Osteoblast (primary cell): ENCODE data around the gene KRT81. TPM values are rescaled to one million over a fixed set of nuclear protein-coding genes. Genes with fewer than 3 reads are reported as not detected.
A peak's percentile ranks its signal among the peaks of the same experiment; 100 is the strongest.

Experiments
- DNase-seq: peaks from one replicate; pipeline ENCODE4 v3.0.0; 2011; ENCODE audit warnings: low spot score, mixed read lengths; ENCODE audit not compliant: insufficient read length; ENCODE audit errors: missing footprints
- H2AFZ ChIP-seq: 2 replicates; pipeline ENCODE4 v1.6.0; 2011; ENCODE audit warnings: mild to moderate bottlenecking, low read length
- H3K27ac ChIP-seq: 2 replicates; pipeline ENCODE4 v1.5.1; 2011; ENCODE audit warnings: mild to moderate bottlenecking, low read depth, low read length, moderate library complexity
- H3K27me3 ChIP-seq: 2 replicates; pipeline ENCODE4 v1.6.0; 2012; ENCODE audit warnings: mild to moderate bottlenecking, control low read depth, inconsistent platforms, low read length, moderate library complexity; ENCODE audit not compliant: insufficient read depth
- H3K36me3 ChIP-seq: 2 replicates; pipeline ENCODE4 v1.5.1; 2011; ENCODE audit warnings: mild to moderate bottlenecking, low read length, control low read depth, moderate library complexity; ENCODE audit not compliant: insufficient read depth
- H3K4me1 ChIP-seq: 2 replicates; pipeline ENCODE4 v1.5.1; 2011; ENCODE audit warnings: mild to moderate bottlenecking, low read length, control low read depth, moderate library complexity; ENCODE audit not compliant: insufficient read depth
- H3K4me2 ChIP-seq: 2 replicates; pipeline ENCODE4 v1.6.0; 2011; ENCODE audit warnings: mild to moderate bottlenecking, low read length; ENCODE audit not compliant: insufficient read depth
- H3K4me3 ChIP-seq: fragments of 200-600 bp; sonication (generic); 3 replicates; pipeline ENCODE4 v1.5.1; 2012; ENCODE audit warnings: mild to moderate bottlenecking, low read length, inconsistent platforms; ENCODE audit not compliant: insufficient read depth
- H3K79me2 ChIP-seq: 2 replicates; pipeline ENCODE4 v1.6.0; 2012; ENCODE audit warnings: mild to moderate bottlenecking, low read length, control low read depth, inconsistent platforms; ENCODE audit not compliant: insufficient read depth
- H3K9me3 ChIP-seq: 2 replicates; pipeline ENCODE4 v1.5.1; 2011; ENCODE audit warnings: low read depth, low read length, control low read depth
- H4K20me1 ChIP-seq: 2 replicates; pipeline ENCODE4 v1.6.0; 2012; ENCODE audit warnings: mild to moderate bottlenecking, low read length, control low read depth; ENCODE audit not compliant: insufficient read depth
- CTCF ChIP-seq: IDR thresholded peaks from 2 replicates; pipeline ENCODE4 v1.5.1; 2011; ENCODE audit warnings: mild to moderate bottlenecking, low read depth, low read length, moderate library complexity; ENCODE audit errors: extremely low read depth
- total RNA-seq: library from RNA; depleted of rRNA; stranded (reverse); fragments of >200 nt; gene quantifications from 2 replicates; pipeline ENCODE4 v1.2.3, GENCODE V29; 2012

The KRT81 gene
- total RNA-seq, 1 donor = not detected

- Histone ChIP-seq H3K27ac (peak overlapping the region; percentile 78), H2AFZ (no peak overlapping the region), H3K4me2 (no peak overlapping the region)
These were observed 6.7 kb downstream of the KRT81 start for GRCh38 chr12:52284562-52285171.

GRCh38 chr12:52280796-52281560 lies 10.4 kb downstream of the KRT81 start:
- Histone ChIP-seq H2AFZ (no peak overlapping the region), H4K20me1 (no peaks in the 10 kb centered on the region), H3K27ac (peak overlapping the region; percentile 99), H3K9me3 (no peaks in the 10 kb centered on the region), H3K27me3 (no peaks in the 10 kb centered on the region), H3K4me3 (peak overlapping the region; percentile 27), H3K4me1 (peaks cover 49% of the 10 kb centered on the region), H3K79me2 (no peaks in the 10 kb centered on the region), H3K36me3 (no peaks in the 10 kb centered on the region), H3K4me2 (peak overlapping the region; percentile 59)
- peak; percentile 98 for DNase-seq
- TF ChIP-seq CTCF = no peak

More at GRCh38 chr12:52284562-52285171, 6.7 kb downstream of the KRT81 start:
- no peaks in the 10 kb centered on the region for H4K20me1 ChIP-seq
- H3K36me3 ChIP-seq = no peaks in the 10 kb centered on the region
- H3K4me1 ChIP-seq = peaks cover 41% of the 10 kb centered on the region
- H3K27me3 ChIP-seq = no peaks in the 10 kb centered on the region
- no peak for TF ChIP-seq CTCF
- no peaks in the 10 kb centered on the region for H3K9me3 ChIP-seq
- H3K4me3 ChIP-seq = no peak overlapping the region
- no peak for DNase-seq
- H3K79me2 ChIP-seq = no peaks in the 10 kb centered on the region

- peak overlapping the region; percentile 59 for H3K4me2 ChIP-seq
These were observed 11.0 kb downstream of the KRT81 start for GRCh38 chr12:52280319-52280795.

More at GRCh38 chr12:52280319-52280795, 11.0 kb downstream of the KRT81 start:
- Histone ChIP-seq H3K36me3 (no peaks in the 10 kb centered on the region), H3K4me3 (peak overlapping the region; percentile 27), H4K20me1 (no peaks in the 10 kb centered on the region), H3K4me1 (peaks cover 42% of the 10 kb centered on the region), H3K27me3 (no peaks in the 10 kb centered on the region), H3K9me3 (no peaks in the 10 kb centered on the region), H2AFZ (no peak overlapping the region), H3K79me2 (no peaks in the 10 kb centered on the region), H3K27ac (peak overlapping the region; percentile 99)
- no peak for TF ChIP-seq CTCF
- DNase-seq = peak; percentile 94
